COLO668 (cell line): ENCODE measurements around the gene NCKAP1.
"Not testable (repeated sequence)": the region's sequence is repeated elsewhere in the genome, so short reads cannot be mapped to it uniquely, and the experiment has no call there.

ENCODE experiments used
- DNase-seq: peaks from one replicate; lab custom pipeline; 2025; ENCODE audit not compliant: unreplicated experiment; lab: John Stamatoyannopoulos, UW

Gene NCKAP1

GRCh38 chr2:182883451-182883850 is 154.8 kb downstream of the NCKAP1 start:
- DNase-seq, result no peak

- DNase-seq, result not testable (repeated sequence)
These were observed 158.2 kb downstream of the NCKAP1 start for GRCh38 chr2:182880100-182880499.

GRCh38 chr2:182876653-182877052 is 161.6 kb downstream of the NCKAP1 start:
- DNase-seq, result not testable (repeated sequence)

GRCh38 chr2:182870227-182870626 is 168.0 kb downstream of the NCKAP1 start:
- peak; percentile 51 for DNase-seq

GRCh38 chr2:182868054-182868796 is 170.0 kb downstream of the NCKAP1 start:
- no peak for DNase-seq

GRCh38 chr2:182867426-182868053 is 170.7 kb downstream of the NCKAP1 start:
- no peak for DNase-seq

GRCh38 chr2:182866461-182867406 is 171.5 kb downstream of the NCKAP1 start, which contains the start of gene FRZB:
FRZB (minus strand) TSS chr2:182866637; CDS start chr2:182866552, 85 bp downstream.
- DNase-seq, result peak; percentile 64

- no peak for DNase-seq
These were observed 172.2 kb downstream of the NCKAP1 start for GRCh38 chr2:182866095-182866460.

- DNase-seq, result no peak
These were observed 173.2 kb downstream of the NCKAP1 start for GRCh38 chr2:182864949-182865570.

GRCh38 chr2:182863642-182864041 is 174.6 kb downstream of the NCKAP1 start:
- DNase-seq, result no peak

- DNase-seq, result no peak
These were observed 176.2 kb downstream of the NCKAP1 start for GRCh38 chr2:182862091-182862490.

GRCh38 chr2:182860858-182861257 is 177.4 kb downstream of the NCKAP1 start:
- no peak for DNase-seq
